Kidney (tissue), 14 donors: ENCODE results near the gene DAPK3. TPM values are rescaled to one million over a fixed set of nuclear protein-coding genes. Genes with fewer than 3 reads are reported as not detected.

Source experiments
- DNase-seq, 5 donors: peaks; one replicate each; pipeline ENCODE4 v3.0.0-alpha.2; 2013 to 2020
- FAIRE-seq: peaks from 2 replicates; lab custom pipeline; 2012; peaks lifted over from hg19 to GRCh38; lab: Jason Lieb, UNC
- H3K27ac ChIP-seq, 2 donors: one replicate each; pipeline ENCODE4 v1.7.0; 2013; ENCODE audit warnings: low read depth in 2 of 2, low read length in 2 of 2, inconsistent platforms in 1 of 2
- H3K27me3 ChIP-seq: one replicate; pipeline ENCODE4 v1.7.1; 2013; ENCODE audit warnings: low read length, inconsistent platforms; ENCODE audit not compliant: control insufficient read depth, insufficient read depth
- H3K36me3 ChIP-seq, 3 donors: one replicate each; pipeline versions ENCODE4 v1.7.0 to v1.7.1; 2013; ENCODE audit warnings: low read length in 3 of 3, control low read depth in 1 of 3, inconsistent platforms in 1 of 3; ENCODE audit not compliant: insufficient read depth in 3 of 3, control insufficient read depth in 2 of 3
- H3K4me1 ChIP-seq, 3 donors: one replicate each; pipeline versions ENCODE4 v1.7.0 to v1.7.1; 2013; ENCODE audit warnings: low read length in 3 of 3, inconsistent platforms in 1 of 3, low read depth in 1 of 3; ENCODE audit not compliant: control insufficient read depth in 2 of 3, insufficient read depth in 2 of 3
- H3K4me3 ChIP-seq, 3 donors: one replicate each; pipeline versions ENCODE4 v1.7.0 to v1.8.1; 2013; ENCODE audit warnings: low read length in 3 of 3, control low read depth in 1 of 3, inconsistent platforms in 1 of 3
- H3K9ac ChIP-seq, 3 donors: one replicate each; pipeline versions ENCODE4 v1.7.0 to v1.7.1; 2013; ENCODE audit warnings: low read length in 3 of 3, control low read depth in 1 of 3, inconsistent platforms in 1 of 3
- H3K9me3 ChIP-seq, 3 donors: one replicate each; pipeline versions ENCODE4 v1.7.0 to v1.7.1; 2013; ENCODE audit warnings: low read length in 3 of 3, control low read depth in 1 of 3, inconsistent platforms in 1 of 3; ENCODE audit not compliant: control insufficient read depth in 2 of 3, insufficient read depth in 1 of 3
- intact Hi-C: fragments of 100-400 bp; cut with DNase I; formaldehyde crosslinking; loops from one replicate; pipeline ENCODE4 v1.11.1; 2022
- polyA plus RNA-seq: library from polyadenylated mRNA; stranded (reverse); fragments of 350-450 nt; fragmentation: Illumina TruSeq; extraction: RNeasy Lipid Tissue Mini Kit (QIAGEN cat#74804); gene quantifications from one replicate; pipeline ENCODE4 v1.2.3, GENCODE V29; 2014; ENCODE audit warnings: low read depth, low replicate concordance; ENCODE audit not compliant: insufficient read depth
- total RNA-seq: library from RNA; stranded (reverse); fragmentation: NEBNext Ultra II Directional; extraction: Animal tissue kit (Norgen Biotek cat#: 25700); gene quantifications from one replicate; pipeline ENCODE4 v1.2.1, GENCODE V29; 2021
- TF ChIP-seq, protein P1 (sequence below): IDR thresholded peaks from 3 replicates; pipeline ENCODE4 v1.5.1; 2012; ENCODE audit warnings: mild to moderate bottlenecking, moderate library complexity, borderline replicate concordance; ENCODE audit not compliant: insufficient read depth; ENCODE audit errors: extremely low read depth
- donor health status: control.
- donor health status: control.
- donor health status: control.
- donor health status: control.
- donor health status: control.
- donor health status: DM: yes; HTN: yes; CAD: no.
- donor health status: Normal renal cell carcinoma (clear cell type).

The DAPK3 gene
- total and polyA plus RNA-seq, 2 donors from 2014 or later: 30.6 to 54.6 TPM

DNA sequence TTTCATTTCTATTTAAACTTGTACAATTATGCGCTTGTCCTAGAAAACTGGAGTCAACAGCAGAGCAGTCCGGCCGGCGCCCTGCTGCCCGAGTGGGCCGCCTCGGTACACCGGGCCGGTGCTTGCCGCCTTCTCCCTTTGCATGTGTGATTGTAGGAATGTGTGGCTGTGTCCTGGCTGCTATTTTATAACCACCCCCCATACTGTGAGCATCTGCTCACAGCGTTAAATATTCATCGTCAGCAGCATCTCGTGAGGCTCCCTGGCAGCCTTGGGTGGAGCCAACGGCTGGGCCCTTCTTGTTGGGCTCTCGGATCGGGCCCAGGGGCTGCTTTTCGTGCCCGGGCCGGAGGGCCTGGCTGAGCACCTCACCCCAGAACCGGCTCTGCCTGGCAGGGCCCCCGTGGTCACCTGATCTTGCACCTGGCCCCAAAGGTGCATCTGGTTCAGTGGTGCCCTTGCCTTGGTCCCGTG lies 47.3 kb upstream of the DAPK3 start:
- intact Hi-C loops: no loop called here
- Histone ChIP-seq H3K9me3 (no peaks in the 10 kb centered on the region), H3K27ac (no peak overlapping the region), H3K36me3 (peaks cover 0 to 15% (median 3%) of the 10 kb centered on the region in 3 donors), H3K4me1 (peaks cover 0 to 30% (median 16%) of the 10 kb centered on the region in 3 donors), H3K4me3 (no peak overlapping the region), H3K27me3 (no peaks in the 10 kb centered on the region), H3K9ac (no peak overlapping the region)
- TF ChIP-seq, protein P1, sequence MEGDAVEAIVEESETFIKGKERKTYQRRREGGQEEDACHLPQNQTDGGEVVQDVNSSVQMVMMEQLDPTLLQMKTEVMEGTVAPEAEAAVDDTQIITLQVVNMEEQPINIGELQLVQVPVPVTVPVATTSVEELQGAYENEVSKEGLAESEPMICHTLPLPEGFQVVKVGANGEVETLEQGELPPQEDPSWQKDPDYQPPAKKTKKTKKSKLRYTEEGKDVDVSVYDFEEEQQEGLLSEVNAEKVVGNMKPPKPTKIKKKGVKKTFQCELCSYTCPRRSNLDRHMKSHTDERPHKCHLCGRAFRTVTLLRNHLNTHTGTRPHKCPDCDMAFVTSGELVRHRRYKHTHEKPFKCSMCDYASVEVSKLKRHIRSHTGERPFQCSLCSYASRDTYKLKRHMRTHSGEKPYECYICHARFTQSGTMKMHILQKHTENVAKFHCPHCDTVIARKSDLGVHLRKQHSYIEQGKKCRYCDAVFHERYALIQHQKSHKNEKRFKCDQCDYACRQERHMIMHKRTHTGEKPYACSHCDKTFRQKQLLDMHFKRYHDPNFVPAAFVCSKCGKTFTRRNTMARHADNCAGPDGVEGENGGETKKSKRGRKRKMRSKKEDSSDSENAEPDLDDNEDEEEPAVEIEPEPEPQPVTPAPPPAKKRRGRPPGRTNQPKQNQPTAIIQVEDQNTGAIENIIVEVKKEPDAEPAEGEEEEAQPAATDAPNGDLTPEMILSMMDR: no peak
- FAIRE-seq (no peak), DNase-seq (no peak)

DNA sequence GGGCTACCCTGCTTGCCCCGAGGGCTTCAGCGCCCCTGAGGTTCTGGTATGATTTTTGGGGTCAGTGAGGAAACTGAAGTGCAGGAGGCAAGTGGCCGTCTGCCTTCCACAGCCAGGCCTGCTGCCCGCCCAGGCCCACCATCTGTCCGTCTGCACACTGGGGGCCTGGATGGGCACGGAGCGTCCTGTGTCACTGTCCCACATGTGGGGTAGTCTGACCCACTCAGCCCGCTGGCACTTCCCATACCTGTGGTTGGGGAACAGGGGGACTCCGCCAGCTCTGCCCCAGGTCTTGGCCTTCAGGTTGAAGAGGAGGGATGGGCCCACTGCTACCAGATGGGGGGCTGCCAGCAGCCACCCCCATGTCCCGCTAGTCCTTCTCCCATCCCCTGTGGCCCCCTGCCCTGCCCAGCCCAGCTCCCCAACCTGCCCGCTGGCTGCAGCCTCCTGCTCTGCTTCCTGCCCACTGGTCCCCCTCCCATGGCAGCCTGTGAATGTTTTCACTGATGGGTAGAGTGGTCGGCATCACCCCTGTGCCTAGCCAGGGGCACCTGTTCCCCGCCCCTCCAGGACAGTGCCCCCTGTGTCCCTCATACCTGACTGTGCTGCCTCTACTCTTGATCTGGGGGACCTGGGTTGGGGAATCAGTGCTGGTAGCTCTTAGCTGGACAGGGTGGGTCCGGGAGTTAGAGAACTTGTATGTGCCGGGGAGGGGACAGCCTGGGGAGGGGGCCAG lies 46.2 kb upstream of the DAPK3 start:
- Histone ChIP-seq H3K4me3 (no peak overlapping the region), H3K9me3 (no peaks in the 10 kb centered on the region), H3K9ac (no peak overlapping the region), H3K36me3 (peaks cover 0 to 16% (median 3%) of the 10 kb centered on the region in 3 donors), H3K4me1 (peaks cover 0 to 34% (median 16%) of the 10 kb centered on the region in 3 donors), H3K27me3 (no peaks in the 10 kb centered on the region), H3K27ac (no peak overlapping the region)
- TF ChIP-seq, protein P1: no peak
- intact Hi-C loops: no loop called here
- peak in 1 of 5 donors; percentile 73 for DNase-seq
- FAIRE-seq: no peak

DNA sequence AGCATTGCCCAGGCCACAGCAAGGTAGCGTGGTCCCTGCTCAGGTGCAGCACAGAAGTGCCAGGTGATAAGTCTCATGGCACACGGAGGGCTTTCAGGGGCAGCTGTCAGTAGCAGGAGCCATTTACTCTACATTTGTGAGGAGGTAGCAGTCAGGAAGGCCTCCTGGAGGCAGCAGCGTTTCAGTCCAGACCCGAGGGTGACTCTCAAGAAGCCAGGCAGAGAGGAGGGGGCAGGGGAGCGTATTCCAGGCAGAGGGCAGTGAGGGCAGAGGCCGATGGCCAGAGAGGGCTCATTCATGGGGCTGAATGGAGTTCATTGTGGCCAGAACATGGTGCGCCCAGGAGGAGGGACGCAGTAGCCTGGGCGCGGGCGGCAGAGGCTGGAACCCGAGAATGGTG lies 45.6 kb upstream of the DAPK3 start:
- no peaks in the 10 kb centered on the region for H3K9me3 ChIP-seq
- intact Hi-C loops: no loop called here
- FAIRE-seq: no peak
- peaks cover 0 to 34% (median 16%) of the 10 kb centered on the region in 3 donors for H3K4me1 ChIP-seq
- peak overlapping the region in 1 of 3 donors; percentile 34 for H3K9ac ChIP-seq
- H3K36me3 ChIP-seq: peaks cover 0 to 16% (median 3%) of the 10 kb centered on the region in 3 donors
- H3K4me3 ChIP-seq: no peak overlapping the region
- H3K27ac ChIP-seq: no peak overlapping the region
- TF ChIP-seq, protein P1: no peak
- no peak for DNase-seq
- H3K27me3 ChIP-seq: no peaks in the 10 kb centered on the region
